ENCODE results near the gene ELK3. TPM values are rescaled to one million over a fixed set of nuclear protein-coding genes. Genes with fewer than 3 reads are reported as not detected.

Gene ELK3
- 10 to 100 TPM in 3 of 5 donors, 1 to 10 TPM in 2; 2.2 to 21.7 (median 17.5) TPM for total RNA-seq
- 10 to 100 TPM in 2 of 3 donors, 1 to 10 TPM in 1; 8.0 to 13.3 (median 12.2) TPM for polyA plus RNA-seq
- long read RNA-seq, donor 1, full-length matches to known transcripts = 1 of 8 reads
- long read RNA-seq, donor 1, partial matches to known transcripts = 7 of 8 reads
- long read RNA-seq, donor 1, other reads (novel, unspliced or antisense) = 0 of 8 reads
- long read RNA-seq, donor 2, full-length matches to known transcripts = 4 of 4 reads
- long read RNA-seq, donor 2, partial matches to known transcripts = 0 of 4 reads
- long read RNA-seq, donor 2, other reads (novel, unspliced or antisense) = 0 of 4 reads
- long read RNA-seq, donor 3, full-length matches to known transcripts = 1 of 1 reads
- long read RNA-seq, donor 3, partial matches to known transcripts = 0 of 1 reads
- long read RNA-seq, donor 3, other reads (novel, unspliced or antisense) = 0 of 1 reads
- long read RNA-seq, donor 4, full-length matches to known transcripts = 1 of 1 reads
- long read RNA-seq, donor 4, partial matches to known transcripts = 0 of 1 reads
- long read RNA-seq, donor 4, other reads (novel, unspliced or antisense) = 0 of 1 reads
- long read RNA-seq, donor 5, full-length matches to known transcripts = 6 of 44 reads
- long read RNA-seq, donor 5, partial matches to known transcripts = 38 of 44 reads
- long read RNA-seq, donor 5, other reads (novel, unspliced or antisense) = 0 of 44 reads
- long read RNA-seq, donor 6, full-length matches to known transcripts = 9 of 28 reads
- long read RNA-seq, donor 6, partial matches to known transcripts = 19 of 28 reads
- long read RNA-seq, donor 6, other reads (novel, unspliced or antisense) = 0 of 28 reads
- long read RNA-seq, donor 7, full-length matches to known transcripts = 6 of 16 reads
- long read RNA-seq, donor 7, partial matches to known transcripts = 10 of 16 reads
- long read RNA-seq, donor 7, other reads (novel, unspliced or antisense) = 0 of 16 reads
- long read RNA-seq, donor 8, full-length matches to known transcripts = 5 of 5 reads
- long read RNA-seq, donor 8, partial matches to known transcripts = 0 of 5 reads
- long read RNA-seq, donor 8, other reads (novel, unspliced or antisense) = 0 of 5 reads
- long read RNA-seq, donor 9, full-length matches to known transcripts = 4 of 30 reads
- long read RNA-seq, donor 9, partial matches to known transcripts = 26 of 30 reads
- long read RNA-seq, donor 9, other reads (novel, unspliced or antisense) = 0 of 30 reads
- long read RNA-seq, donor 10, full-length matches to known transcripts = 2 of 2 reads
- long read RNA-seq, donor 10, partial matches to known transcripts = 0 of 2 reads
- long read RNA-seq, donor 10, other reads (novel, unspliced or antisense) = 0 of 2 reads

DNA sequence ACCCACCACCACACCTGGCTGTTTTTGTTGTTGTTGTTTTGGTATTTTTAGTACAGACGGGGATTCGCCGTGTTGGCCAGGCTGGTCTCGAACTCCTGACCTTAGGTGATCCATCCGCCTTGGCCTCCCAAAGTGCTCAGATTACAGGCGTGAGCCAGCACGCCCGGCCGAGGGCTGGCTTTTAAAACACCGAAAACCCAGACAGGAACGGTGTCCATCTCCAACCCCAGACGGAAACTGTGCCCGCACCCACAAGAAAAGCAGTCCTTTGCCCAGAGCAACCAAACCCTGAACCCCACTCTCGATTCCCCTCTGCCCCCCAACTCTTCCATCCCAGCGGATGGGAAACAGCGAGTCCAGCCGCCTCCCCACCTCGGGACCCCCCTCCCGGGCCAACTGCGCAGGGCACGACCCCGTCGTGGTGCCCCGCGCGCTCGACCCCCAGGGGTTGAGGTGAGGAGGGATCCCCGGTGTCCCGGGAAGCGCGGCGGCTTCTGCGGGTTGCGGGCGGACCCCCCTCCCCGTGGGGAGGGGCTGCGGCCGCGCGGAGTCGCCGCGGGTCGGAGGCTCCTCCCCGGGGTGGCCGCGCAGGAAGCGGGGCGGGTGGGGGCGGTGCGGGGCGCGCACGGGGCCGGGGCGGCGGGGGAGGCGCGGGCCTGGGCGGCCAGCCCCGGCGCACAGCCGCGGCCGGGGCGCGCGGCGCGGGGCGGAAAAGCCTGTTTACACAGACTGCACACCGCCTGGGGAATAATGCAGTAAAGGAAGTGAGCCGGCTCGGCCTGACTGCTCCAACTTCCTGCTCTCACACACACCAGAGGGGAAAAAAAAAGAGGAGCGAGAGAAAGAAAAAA is at the start of gene ELK3:
Gene ELK3, plus strand, starts transcription at position 651 of the 851 bp plus-strand sequence.
- peak; percentile 15 to 75 (median 62) for TF ChIP-seq POLR2AphosphoS5 (IDR thresholded peaks at IDR 0.05)
- TF ChIP-seq EP300 (IDR thresholded peaks at IDR 0.05) = no peak
- no peaks in the 10 kb centered on the region for H3K9me3 ChIP-seq
- WGBS, 5 donors = 3 to 4% (median 4%) methylated on average over 16 to 75 of the region's 75 CpGs
- no peaks in the 10 kb centered on the region for H3K36me3 ChIP-seq
- H3K27ac ChIP-seq = peak within 1 kb of the TSS; percentile 84 to 91 (median 87)
- peak; percentile 73 to 90 for DNase-seq
- H3K4me3 ChIP-seq = peak within 1 kb of the TSS; percentile 80 to 92 (median 85)
- no peaks in the 10 kb centered on the region for H3K27me3 ChIP-seq
- intact Hi-C loops (cut with DNase I; ENCODE audit: low total_unique reads) = no loop called here
- H3K4me1 ChIP-seq = peaks cover 8 to 50% (median 34%) of the 10 kb centered on the region in 4 donors

DNA sequence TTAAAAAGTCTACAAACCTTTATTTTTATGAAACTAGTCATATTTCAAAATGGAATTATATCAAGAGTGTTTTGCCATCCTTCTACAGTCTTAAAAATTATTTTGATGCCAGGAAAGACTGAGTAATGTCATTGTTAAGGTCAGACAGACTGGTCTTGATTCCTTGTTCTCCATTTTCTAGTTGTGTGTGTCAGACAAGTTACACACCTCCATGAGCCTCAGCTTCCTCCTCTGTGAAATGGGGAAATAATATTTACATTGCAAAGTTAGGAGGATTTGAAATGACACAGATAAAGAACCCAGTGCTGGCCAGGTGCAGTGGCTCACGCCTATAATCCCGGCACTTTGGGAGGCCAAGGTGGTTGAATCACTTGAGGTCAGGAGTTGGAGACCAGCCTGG is 47.4 kb upstream of the ELK3 start:
- H3K9me3 ChIP-seq = no peaks in the 10 kb centered on the region
- DNase-seq = no peak
- peaks cover 0 to 9% (median 0%) of the 10 kb centered on the region in 4 donors for H3K4me1 ChIP-seq
- TF ChIP-seq EP300 (IDR thresholded peaks at IDR 0.05) (no peak), POLR2A (IDR thresholded peaks at IDR 0.05) (no peak), POLR2AphosphoS5 (IDR thresholded peaks at IDR 0.05) (no peak)
- TF ChIP-seq, protein P1, sequence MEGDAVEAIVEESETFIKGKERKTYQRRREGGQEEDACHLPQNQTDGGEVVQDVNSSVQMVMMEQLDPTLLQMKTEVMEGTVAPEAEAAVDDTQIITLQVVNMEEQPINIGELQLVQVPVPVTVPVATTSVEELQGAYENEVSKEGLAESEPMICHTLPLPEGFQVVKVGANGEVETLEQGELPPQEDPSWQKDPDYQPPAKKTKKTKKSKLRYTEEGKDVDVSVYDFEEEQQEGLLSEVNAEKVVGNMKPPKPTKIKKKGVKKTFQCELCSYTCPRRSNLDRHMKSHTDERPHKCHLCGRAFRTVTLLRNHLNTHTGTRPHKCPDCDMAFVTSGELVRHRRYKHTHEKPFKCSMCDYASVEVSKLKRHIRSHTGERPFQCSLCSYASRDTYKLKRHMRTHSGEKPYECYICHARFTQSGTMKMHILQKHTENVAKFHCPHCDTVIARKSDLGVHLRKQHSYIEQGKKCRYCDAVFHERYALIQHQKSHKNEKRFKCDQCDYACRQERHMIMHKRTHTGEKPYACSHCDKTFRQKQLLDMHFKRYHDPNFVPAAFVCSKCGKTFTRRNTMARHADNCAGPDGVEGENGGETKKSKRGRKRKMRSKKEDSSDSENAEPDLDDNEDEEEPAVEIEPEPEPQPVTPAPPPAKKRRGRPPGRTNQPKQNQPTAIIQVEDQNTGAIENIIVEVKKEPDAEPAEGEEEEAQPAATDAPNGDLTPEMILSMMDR (IDR thresholded peaks at IDR 0.05) = no peak
- H3K36me3 ChIP-seq = no peaks in the 10 kb centered on the region
- H3K27me3 ChIP-seq = no peaks in the 10 kb centered on the region
- H3K27ac ChIP-seq = no peak overlapping the region
- 88 to 90% (median 90%) methylated on average over 2 of the region's 2 CpGs for WGBS, 5 donors
- intact Hi-C loops (cut with DNase I; ENCODE audit: low total_unique reads) = no loop called here
- H3K4me3 ChIP-seq = no peak overlapping the region

GRCh38 chr12:96150442-96150841 is 43.7 kb upstream of the ELK3 start:
- no peaks in the 10 kb centered on the region for H3K27me3 ChIP-seq
- no peaks in the 10 kb centered on the region for H3K4me1 ChIP-seq
- H3K36me3 ChIP-seq = no peaks in the 10 kb centered on the region
- DNase-seq = no peak
- intact Hi-C loops (cut with DNase I; ENCODE audit: low total_unique reads) = no loop called here
- 71 to 76% (median 76%) methylated on average over 5 of the region's 5 CpGs for WGBS, 5 donors
- TF ChIP-seq POLR2AphosphoS5 (IDR thresholded peaks at IDR 0.05) (no peak), EP300 (IDR thresholded peaks at IDR 0.05) (no peak), POLR2A (IDR thresholded peaks at IDR 0.05) (no peak)
- TF ChIP-seq, protein P1 (IDR thresholded peaks at IDR 0.05) = no peak
- H3K9me3 ChIP-seq = no peaks in the 10 kb centered on the region
- H3K27ac ChIP-seq = no peak overlapping the region
- no peak overlapping the region for H3K4me3 ChIP-seq

DNA sequence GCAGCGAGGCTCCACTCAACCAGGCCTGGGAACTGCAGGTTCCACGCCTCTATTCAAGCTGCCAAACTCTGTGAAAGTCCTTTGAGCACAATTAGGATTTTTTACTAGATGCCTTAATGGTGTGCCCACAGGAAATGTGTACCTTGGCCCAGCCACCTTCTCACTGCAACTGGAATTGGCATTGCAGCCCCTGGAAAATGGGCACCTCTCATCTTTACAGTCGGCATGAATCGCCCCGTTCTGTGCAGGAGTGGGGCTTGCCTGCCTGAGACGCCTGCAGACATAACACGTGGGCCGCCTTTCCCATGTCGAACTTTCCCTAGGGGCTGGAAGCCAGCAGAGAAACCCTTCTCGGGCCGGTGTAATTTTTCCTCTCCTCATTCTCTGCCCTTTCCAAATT is 42.0 kb upstream of the ELK3 start:
- whole genome bisulfite sequencing, 5 donors = 89 to 93% (median 91%) methylated on average over 11 of the region's 11 CpGs
- TF ChIP-seq POLR2A (IDR thresholded peaks at IDR 0.05) (no peak), EP300 (IDR thresholded peaks at IDR 0.05) (no peak), POLR2AphosphoS5 (IDR thresholded peaks at IDR 0.05) (no peak)
- TF ChIP-seq, protein P1 (IDR thresholded peaks at IDR 0.05) = no peak
- Histone ChIP-seq H3K27me3 (no peaks in the 10 kb centered on the region), H3K4me1 (no peaks in the 10 kb centered on the region), H3K36me3 (no peaks in the 10 kb centered on the region), H3K27ac (no peak overlapping the region), H3K9me3 (no peaks in the 10 kb centered on the region), H3K4me3 (no peak overlapping the region)
- intact Hi-C loops (cut with DNase I; ENCODE audit: low total_unique reads) = no loop called here
- no peak for DNase-seq

Data from stomach (tissue), 19 donors.